ENCODE results near the gene NCOA1. TPM values are rescaled to one million over a fixed set of nuclear protein-coding genes. Genes with fewer than 3 reads are reported as not detected.
A peak's percentile ranks its signal among the peaks of the same experiment; 100 is the strongest.

NCOA1 gene
- total and polyA plus RNA-seq, 2 donors (not counting 3 experiments of a cell fraction or from before 2014, with no cell fraction given) = 11.4 to 14.1 TPM

DNA sequence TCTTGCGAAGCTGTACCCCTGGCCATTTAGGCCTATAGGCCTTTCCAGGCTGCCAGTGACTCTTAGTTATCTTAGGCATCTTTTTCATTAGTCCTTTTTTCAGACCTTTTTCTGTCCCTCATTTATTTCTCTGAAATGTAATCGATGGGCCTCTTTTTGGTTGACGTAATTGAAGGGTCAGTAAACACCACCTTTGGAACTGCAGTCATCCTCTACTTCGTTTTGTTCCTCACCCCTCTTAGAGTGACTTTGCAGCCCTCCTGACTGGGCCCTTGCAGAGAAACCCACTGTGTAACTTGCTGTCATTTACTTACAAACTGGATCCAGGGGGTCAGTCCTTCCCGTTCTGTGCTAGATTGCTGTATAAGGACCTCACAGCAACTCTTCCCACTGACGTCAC, 325.4 kb downstream of the NCOA1 start:
- Histone ChIP-seq H3K4me1 (ENCODE audit: control insufficient read depth, extremely low read depth, insufficient read depth, low read length) (peaks cover 19% of the 10 kb centered on the region), H3K79me2 (ENCODE audit: control insufficient read depth, insufficient read depth, low read length) (peaks cover 33% of the 10 kb centered on the region), H3K9me3 (replicated peaks; ENCODE audit: control insufficient read depth, insufficient read depth, low read length) (no peaks in the 10 kb centered on the region), H3K36me3 (ENCODE audit: control insufficient read depth in 2 of 2, extremely low read depth in 1 of 2, insufficient read depth in 2 of 2, low read length in 2 of 2) (peaks cover 12 to 19% of the 10 kb centered on the region in 2 experiments), H3K9ac (replicated peaks; ENCODE audit: extremely low read depth, insufficient read depth, low read length) (peak overlapping the region; percentile 29), H3K27ac (ENCODE audit: insufficient read depth, low read depth, low read length) (peak overlapping the region; percentile 74), H2AFZ (ENCODE audit: low read depth, low read length) (no peak overlapping the region), H3K27me3 (ENCODE audit: control insufficient read depth in 2 of 2, insufficient read depth in 2 of 2, low read length in 2 of 2) (no peaks in the 10 kb centered on the region), H3K9me1 (replicated peaks; ENCODE audit: control insufficient read depth, extremely low read depth, insufficient read depth, low read length) (no peaks in the 10 kb centered on the region), H3K4me3 (replicated peaks in 1 of 3; ENCODE audit: insufficient read depth in 1 of 3, low read depth in 1 of 3, low read length in 3 of 3) (no peak overlapping the region), H4K20me1 (replicated peaks; ENCODE audit: control insufficient read depth, extremely low read depth, insufficient read depth, low read length) (no peaks in the 10 kb centered on the region), H3K4me2 (ENCODE audit: insufficient read depth, low read length) (peak overlapping the region; percentile 52)
- TF ChIP-seq EZH2 (IDR thresholded peaks at IDR 0.05; ENCODE audit: borderline replicate concordance, low read depth, low read length, severe bottlenecking) = no peak
- no peak for TF ChIP-seq CTCF (IDR thresholded peaks at IDR 0.05; ENCODE audit: extremely low read depth in 1 of 2, insufficient read depth in 1 of 2, low read depth in 1 of 2, low read length in 2 of 2)
- TF ChIP-seq MYC (IDR thresholded peaks at IDR 0.05; ENCODE audit: low read depth, low read length) = no peak
- no peak for TF ChIP-seq POLR2AphosphoS5 (IDR thresholded peaks at IDR 0.05; ENCODE audit: insufficient read depth, low read depth, low read length)
- no peak for TF ChIP-seq POLR2A (IDR thresholded peaks at IDR 0.05; ENCODE audit: low read depth, low read length)
- no peak for TF ChIP-seq JUN (IDR thresholded peaks at IDR 0.05; ENCODE audit: borderline replicate concordance, insufficient read depth, insufficient read length, low read depth)
- TF ChIP-seq, protein P1, sequence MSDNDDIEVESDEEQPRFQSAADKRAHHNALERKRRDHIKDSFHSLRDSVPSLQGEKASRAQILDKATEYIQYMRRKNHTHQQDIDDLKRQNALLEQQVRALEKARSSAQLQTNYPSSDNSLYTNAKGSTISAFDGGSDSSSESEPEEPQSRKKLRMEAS (IDR thresholded peaks at IDR 0.05; ENCODE audit: insufficient read depth, insufficient read length) = no peak
- TF ChIP-seq GATA2 (IDR thresholded peaks at IDR 0.05; ENCODE audit: insufficient read depth, insufficient read length, low read depth, low read length) = no peak
- no peak for TF ChIP-seq FOS (IDR thresholded peaks at IDR 0.05; ENCODE audit: borderline replicate concordance, insufficient read depth, low read length)
- FAIRE-seq (no peak), DNase-seq (ENCODE audit: low read depth, low spot score) (no peak)
- BruUV-seq (replicated peaks) = TSS peak; percentile 13
- intact Hi-C loops (cut with micrococcal nuclease) = no loop called here
- ChIA-PET CTCF (interaction anchor here (3.6 to 4.7 kb wide), 2 partner anchors 10 to 24 kb away, joined by 17 to 22 read pairs; partner anchors contain the start of genes CENPO and PTRHD1), POLR2A (no interaction called here)
- dilution Hi-C loops (cut with MboI; ENCODE audit: extremely low pct_ligation_motif_present, low sequenced_read_pairs) = no loop called here

All from endothelial cell of umbilical vein (primary cell).